ENCODE results near the gene RALGAPA2. TPM values are rescaled to one million over a fixed set of nuclear protein-coding genes. Genes with fewer than 3 reads are reported as not detected.

RALGAPA2 gene
- total RNA-seq, 3 donors from 2014 or later = 34.6 to 74.1 (median 46.0) TPM

GRCh38 chr20:20368418-20369249 is 343.8 kb downstream of the RALGAPA2 start:
- Histone ChIP-seq H3K9me3 (no peaks in the 10 kb centered on the region), H3K36me3 (no peaks in the 10 kb centered on the region), H3K27me3 (peaks cover 0 to 85% of the 10 kb centered on the region in 2 donors), H3K4me1 (peaks cover 10% of the 10 kb centered on the region in 2 donors), H3K27ac (no peak overlapping the region), H3K4me3 (peak overlapping the region; percentile 32 to 65 (median 35))
- intact Hi-C loops (cut with DNase I; ENCODE audit: low total_unique reads) = no loop called here
- TF ChIP-seq CTCF (IDR thresholded peaks at IDR 0.05) = no peak
- TF ChIP-seq POLR2A (IDR thresholded peaks at IDR 0.05) = no peak
- no peak for TF ChIP-seq POLR2AphosphoS5 (IDR thresholded peaks at IDR 0.05)
- DNase-seq (ENCODE audit: low spot score in 2 of 2) = no peak

DNA sequence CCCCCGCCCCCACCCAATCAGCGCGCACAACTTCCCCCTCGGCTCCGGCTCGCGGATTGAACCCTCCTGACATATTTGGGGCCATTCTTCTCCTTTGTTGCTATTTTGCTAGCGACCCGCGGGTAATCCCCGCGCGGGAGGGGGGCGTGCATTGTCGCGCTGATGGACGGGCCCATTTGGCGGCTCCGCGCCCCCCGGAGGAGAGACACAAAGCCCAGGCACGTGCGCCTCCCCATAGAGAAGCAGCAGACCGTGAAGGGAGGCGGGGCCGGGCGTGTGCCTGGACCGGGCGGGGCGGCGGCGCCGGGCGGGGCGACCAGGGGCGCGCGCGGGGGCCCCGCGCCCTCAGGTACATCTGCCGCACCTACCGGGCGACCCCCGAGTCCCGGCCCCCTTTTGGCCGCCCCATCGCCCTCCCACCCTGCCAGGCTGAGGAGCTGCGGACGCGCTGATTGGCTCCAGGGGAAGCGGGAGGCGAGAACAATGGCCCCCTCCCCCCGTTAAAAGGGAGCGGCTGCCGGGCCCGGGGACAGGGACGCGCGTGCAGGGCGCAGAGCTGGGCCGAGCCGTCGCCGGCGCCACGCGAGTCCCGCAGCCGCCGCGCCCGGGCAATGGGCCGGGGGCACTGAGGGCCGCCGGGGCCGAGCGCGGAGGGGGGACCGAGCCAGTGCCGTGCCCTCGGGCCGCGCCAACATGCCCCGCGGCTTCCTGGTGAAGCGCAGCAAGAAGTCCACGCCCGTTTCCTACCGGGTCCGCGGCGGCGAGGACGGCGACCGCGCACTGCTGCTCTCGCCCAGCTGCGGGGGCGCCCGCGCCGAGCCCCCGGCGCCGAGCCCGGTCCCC is 344.6 kb downstream of the RALGAPA2 start, which contains the start of gene INSM1:
Gene INSM1 (plus strand): TSS at position 530 of the 843 bp plus-strand sequence. CDS start 164 bp downstream, at position 694.
- Histone ChIP-seq H3K27me3 (peaks cover 0 to 88% of the 10 kb centered on the region in 2 donors), H3K36me3 (no peaks in the 10 kb centered on the region), H3K4me3 (peak within 1 kb of the TSS; percentile 32 to 65 (median 35)), H3K27ac (no peak within 1 kb of the TSS), H3K9me3 (no peaks in the 10 kb centered on the region), H3K4me1 (peaks cover 10% of the 10 kb centered on the region in 2 donors)
- no peak for TF ChIP-seq POLR2A (IDR thresholded peaks at IDR 0.05)
- no peak for TF ChIP-seq CTCF (IDR thresholded peaks at IDR 0.05)
- no peak for TF ChIP-seq POLR2AphosphoS5 (IDR thresholded peaks at IDR 0.05)
- intact Hi-C loops (cut with DNase I; ENCODE audit: low total_unique reads) = no loop called here
- no peak for DNase-seq (ENCODE audit: low spot score in 2 of 2)

DNA sequence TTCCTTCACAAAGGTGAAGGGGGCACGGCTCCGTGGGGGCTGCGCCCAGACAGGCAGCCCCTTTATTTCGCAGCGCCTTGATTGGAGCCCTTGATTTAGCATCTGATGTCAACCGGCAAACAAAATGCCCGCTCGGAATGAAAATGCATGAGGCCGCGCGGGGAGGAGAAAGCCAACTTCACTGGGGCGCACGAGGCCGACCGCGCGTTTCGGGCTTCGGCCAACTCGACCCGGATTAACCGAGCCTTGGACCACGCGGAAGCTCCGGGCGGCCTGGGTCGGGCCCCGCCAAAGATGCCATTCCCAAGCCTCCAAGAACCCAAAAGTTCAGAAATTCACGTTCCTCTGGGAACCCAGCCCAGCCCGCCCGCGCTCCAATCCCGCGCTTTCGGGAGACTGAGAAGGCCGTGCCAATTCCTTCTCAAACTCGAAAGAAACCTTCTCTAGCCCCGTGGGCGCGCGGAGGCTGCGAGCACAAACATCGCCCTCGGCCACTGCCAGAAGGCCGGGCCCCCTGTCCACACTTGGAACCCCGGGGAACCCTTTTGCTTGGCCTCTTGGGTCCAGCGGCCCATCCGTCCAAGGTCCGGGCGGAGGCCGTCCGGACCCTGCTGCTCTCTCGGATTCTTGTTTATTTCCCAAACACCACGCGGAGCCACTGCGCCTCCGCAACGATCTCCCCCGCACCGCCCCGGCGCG is 345.4 kb downstream of the RALGAPA2 start:
- H3K27me3 ChIP-seq = peaks cover 0 to 89% of the 10 kb centered on the region in 2 donors
- intact Hi-C loops (cut with DNase I; ENCODE audit: low total_unique reads) = no loop called here
- no peaks in the 10 kb centered on the region for H3K9me3 ChIP-seq
- DNase-seq (ENCODE audit: low spot score in 2 of 2) = no peak
- no peak overlapping the region for H3K27ac ChIP-seq
- TF ChIP-seq POLR2AphosphoS5 (IDR thresholded peaks at IDR 0.05) (no peak), POLR2A (IDR thresholded peaks at IDR 0.05) (no peak), CTCF (IDR thresholded peaks at IDR 0.05) (no peak)
- peak overlapping the region; percentile 32 to 65 (median 35) for H3K4me3 ChIP-seq
- peaks cover 10% of the 10 kb centered on the region in 2 donors for H3K4me1 ChIP-seq
- no peaks in the 10 kb centered on the region for H3K36me3 ChIP-seq

DNA sequence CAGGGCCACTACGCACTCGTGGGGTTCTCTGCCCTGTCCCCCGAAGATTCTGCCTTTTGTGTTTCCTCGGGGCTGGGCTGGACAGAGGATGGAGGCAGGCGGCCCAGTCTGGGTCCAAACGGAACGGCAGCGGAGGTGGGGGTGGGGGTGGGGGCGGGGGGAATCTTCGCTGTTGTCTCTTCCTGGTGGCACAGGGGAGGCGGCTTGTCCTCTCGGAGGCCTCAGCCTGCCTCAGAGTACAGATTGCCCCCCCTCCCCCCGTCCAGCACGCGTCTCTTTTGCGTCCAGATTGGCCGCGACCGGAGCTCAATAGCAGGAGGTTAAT is 345.9 kb downstream of the RALGAPA2 start:
- Histone ChIP-seq H3K36me3 (no peaks in the 10 kb centered on the region), H3K27me3 (peaks cover 0 to 89% of the 10 kb centered on the region in 2 donors), H3K4me1 (peaks cover 10% of the 10 kb centered on the region in 2 donors), H3K9me3 (no peaks in the 10 kb centered on the region), H3K27ac (no peak overlapping the region), H3K4me3 (peak overlapping the region in 2 of 3 donors; percentile 35 to 65)
- intact Hi-C loops (cut with DNase I; ENCODE audit: low total_unique reads) = no loop called here
- TF ChIP-seq CTCF (IDR thresholded peaks at IDR 0.05) = no peak
- no peak for TF ChIP-seq POLR2AphosphoS5 (IDR thresholded peaks at IDR 0.05)
- TF ChIP-seq POLR2A (IDR thresholded peaks at IDR 0.05) = no peak
- DNase-seq (ENCODE audit: low spot score in 2 of 2) = no peak

All from breast epithelium (tissue), 4 donors.